HEK293 (cell line): ENCODE data around the gene CLEC4F.

Experiments used
- CTCF ChIA-PET: fragments of 350-600 bp; formaldehyde crosslinking; extraction: SDS; loops from one replicate; lab custom pipeline; 2021; ENCODE audit warnings: antibody characterized with exemption; lab: Yijun Ruan, JAX
- POLR2A ChIA-PET: fragments of 300-600 bp; formaldehyde crosslinking; extraction: SDS; loops from one replicate; lab custom pipeline; 2020; ENCODE audit warnings: antibody characterized with exemption, inconsistent platforms; lab: Yijun Ruan, JAX
- H3K27ac ChIP-seq: fragments of 200-500 bp; sonication (Bioruptor generic); 2 replicates; pipeline ENCODE4 v1.5.1; 2014; ENCODE audit warnings: low read depth, low read length, control low read depth, inconsistent platforms; ENCODE audit errors: extremely low read depth
- H3K36me3 ChIP-seq, 2 experiments: fragments of 200-500 bp in 1 of 2; sonication (Bioruptor generic) in 1 of 2; 1 replicate in 1 of 2; 2 replicates in 1 of 2; pipeline ENCODE4 v1.5.1; 2014 to 2017; ENCODE audit warnings: inconsistent platforms in 2 of 2, low read length in 2 of 2; ENCODE audit not compliant: control insufficient read depth in 2 of 2, insufficient read depth in 1 of 2
- H3K4me1 ChIP-seq: fragments of 200-500 bp; sonication (Bioruptor generic); 2 replicates; pipeline ENCODE4 v1.5.1; 2014; ENCODE audit warnings: mild to moderate bottlenecking, low read length, inconsistent platforms; ENCODE audit not compliant: control insufficient read depth, insufficient read depth
- H3K4me3 ChIP-seq: 2 replicates; pipeline ENCODE4 v1.5.1; 2011; ENCODE audit warnings: low read depth, mild to moderate bottlenecking, control low read depth, low read length, moderate library complexity
- H3K9me3 ChIP-seq: fragments of 200-500 bp; sonication (Bioruptor generic); 2 replicates; pipeline ENCODE4 v1.5.1; 2014; ENCODE audit warnings: low read depth, low read length, inconsistent platforms; ENCODE audit not compliant: control insufficient read depth, insufficient read depth
- AEBP2 ChIP-seq: fragments of 450-650 bp; formaldehyde crosslinking; IDR thresholded peaks from 2 replicates; pipeline ENCODE4 v1.5.1; 2016; ENCODE audit warnings: missing biosample characterization, missing genetic modification characterization, borderline replicate concordance
- EGR2 ChIP-seq: fragments of 450-650 bp; formaldehyde crosslinking; IDR thresholded peaks from 2 replicates; pipeline ENCODE4 v1.5.1; 2016; ENCODE audit warnings: low read depth, missing biosample characterization, missing genetic modification characterization
- GLIS1 ChIP-seq: fragments of 450-650 bp; formaldehyde crosslinking; IDR thresholded peaks from 2 replicates; pipeline ENCODE4 v1.5.1; 2016; ENCODE audit warnings: missing biosample characterization, missing genetic modification characterization
- HOXD13 ChIP-seq: sonication (generic); formaldehyde crosslinking; IDR thresholded peaks from 2 replicates; pipeline ENCODE4 v1.8.0; 2022; ENCODE audit warnings: missing genetic modification reagents, borderline replicate concordance
- KLF9 ChIP-seq: fragments of 450-650 bp; formaldehyde crosslinking; IDR thresholded peaks from 2 replicates; pipeline ENCODE4 v1.5.1; 2016; ENCODE audit warnings: missing biosample characterization, missing genetic modification characterization, low read depth
- PRDM2 ChIP-seq: fragments of 450-650 bp; formaldehyde crosslinking; IDR thresholded peaks from 2 replicates; pipeline ENCODE4 v1.5.1; 2016; ENCODE audit warnings: missing biosample characterization, missing genetic modification characterization, borderline replicate concordance
- SP3 ChIP-seq: fragments of 450-650 bp; formaldehyde crosslinking; IDR thresholded peaks from 2 replicates; pipeline ENCODE4 v1.5.1; 2016; ENCODE audit warnings: missing biosample characterization, missing genetic modification characterization
- YY2 ChIP-seq: fragments of 450-650 bp; formaldehyde crosslinking; IDR thresholded peaks from 2 replicates; pipeline ENCODE4 v1.5.1; 2016; ENCODE audit warnings: missing biosample characterization, missing genetic modification characterization
- ZBTB11 ChIP-seq: fragments of 450-650 bp; formaldehyde crosslinking; conservative IDR thresholded peaks from 2 replicates; pipeline ENCODE4 v1.5.1; 2016; ENCODE audit warnings: low read depth, missing biosample characterization, missing genetic modification characterization
- ZNF138 ChIP-seq: fragments of 450-650 bp; formaldehyde crosslinking; IDR thresholded peaks from 2 replicates; pipeline ENCODE4 v1.5.1; 2016; ENCODE audit warnings: missing biosample characterization, missing genetic modification characterization, borderline replicate concordance
- ZNF248 ChIP-seq: fragments of 450-650 bp; formaldehyde crosslinking; IDR thresholded peaks from 2 replicates; pipeline ENCODE4 v1.5.1; 2017; ENCODE audit warnings: missing biosample characterization, missing genetic modification characterization
- ZNF335 ChIP-seq: fragments of 450-650 bp; formaldehyde crosslinking; conservative IDR thresholded peaks from 2 replicates; pipeline ENCODE4 v1.5.1; 2016; ENCODE audit warnings: missing biosample characterization, missing genetic modification characterization
- ZNF529 ChIP-seq: fragments of 450-650 bp; formaldehyde crosslinking; IDR thresholded peaks from 2 replicates; pipeline ENCODE4 v1.5.1; 2017; ENCODE audit warnings: missing genetic modification characterization, missing biosample characterization; ENCODE audit not compliant: insufficient replicate concordance
- ZNF585B ChIP-seq: fragments of 450-650 bp; formaldehyde crosslinking; IDR thresholded peaks from 2 replicates; pipeline ENCODE4 v1.5.1; 2016; ENCODE audit warnings: missing biosample characterization, missing genetic modification characterization
- ZNF610 ChIP-seq: fragments of 450-650 bp; formaldehyde crosslinking; IDR thresholded peaks from 2 replicates; pipeline ENCODE4 v1.5.1; 2016; ENCODE audit warnings: missing biosample characterization, missing genetic modification characterization, borderline replicate concordance
- ZNF707 ChIP-seq: fragments of 450-650 bp; formaldehyde crosslinking; IDR thresholded peaks from 2 replicates; pipeline ENCODE4 v1.5.1; 2016; ENCODE audit warnings: missing biosample characterization, missing genetic modification characterization
- TF ChIP-seq, protein P1 (sequence below): sonication (generic); formaldehyde crosslinking; IDR thresholded peaks from 2 replicates; pipeline ENCODE4 v1.8.1; 2022; ENCODE audit warnings: mild to moderate bottlenecking, moderate library complexity, missing genetic modification reagents
- TF ChIP-seq, protein P2 (sequence below): fragments of 450-650 bp; formaldehyde crosslinking; IDR thresholded peaks from 2 replicates; pipeline ENCODE4 v1.5.1; 2017; ENCODE audit warnings: missing biosample characterization, missing genetic modification characterization

Gene CLEC4F

GRCh38 chr2:70816726-70817125 is 3.7 kb downstream of the CLEC4F start:
- H3K4me3 ChIP-seq: no peak overlapping the region
- H3K4me1 ChIP-seq: no peaks in the 10 kb centered on the region
- no peaks in the 10 kb centered on the region for H3K9me3 ChIP-seq
- no peaks in the 10 kb centered on the region for H3K36me3 ChIP-seq
- CTCF ChIA-PET: interaction anchor here (0.6 to 1.0 kb wide), 4 partner anchors 9 to 127 kb away, joined by 3 read pairs; no protein-coding TSS in a partner anchor
- no peak overlapping the region for H3K27ac ChIP-seq
- TF ChIP-seq PRDM2 (tag by site-specific recombination) (no peak), ZNF335 (tag by site-specific recombination) (no peak), ZNF707 (tag by site-specific recombination) (no peak), HOXD13 (no peak), YY2 (tag by site-specific recombination) (no peak), KLF9 (tag by site-specific recombination) (no peak), ZNF610 (tag by site-specific recombination) (no peak), ZNF529 (tag by site-specific recombination) (no peak), SP3 (tag by site-specific recombination) (no peak), ZNF248 (tag by site-specific recombination) (no peak), EGR2 (tag by site-specific recombination) (no peak), ZNF585B (tag by site-specific recombination) (no peak), ZNF138 (no peak), GLIS1 (no peak), AEBP2 (tag by site-specific recombination) (no peak), ZBTB11 (tag by site-specific recombination) (no peak)
- TF ChIP-seq, protein P1, sequence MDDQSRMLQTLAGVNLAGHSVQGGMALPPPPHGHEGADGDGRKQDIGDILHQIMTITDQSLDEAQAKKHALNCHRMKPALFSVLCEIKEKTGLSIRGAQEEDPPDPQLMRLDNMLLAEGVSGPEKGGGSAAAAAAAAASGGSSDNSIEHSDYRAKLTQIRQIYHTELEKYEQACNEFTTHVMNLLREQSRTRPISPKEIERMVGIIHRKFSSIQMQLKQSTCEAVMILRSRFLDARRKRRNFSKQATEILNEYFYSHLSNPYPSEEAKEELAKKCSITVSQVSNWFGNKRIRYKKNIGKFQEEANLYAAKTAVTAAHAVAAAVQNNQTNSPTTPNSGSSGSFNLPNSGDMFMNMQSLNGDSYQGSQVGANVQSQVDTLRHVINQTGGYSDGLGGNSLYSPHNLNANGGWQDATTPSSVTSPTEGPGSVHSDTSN (CRISPR knock-in tag): no peak
- TF ChIP-seq, protein P2, sequence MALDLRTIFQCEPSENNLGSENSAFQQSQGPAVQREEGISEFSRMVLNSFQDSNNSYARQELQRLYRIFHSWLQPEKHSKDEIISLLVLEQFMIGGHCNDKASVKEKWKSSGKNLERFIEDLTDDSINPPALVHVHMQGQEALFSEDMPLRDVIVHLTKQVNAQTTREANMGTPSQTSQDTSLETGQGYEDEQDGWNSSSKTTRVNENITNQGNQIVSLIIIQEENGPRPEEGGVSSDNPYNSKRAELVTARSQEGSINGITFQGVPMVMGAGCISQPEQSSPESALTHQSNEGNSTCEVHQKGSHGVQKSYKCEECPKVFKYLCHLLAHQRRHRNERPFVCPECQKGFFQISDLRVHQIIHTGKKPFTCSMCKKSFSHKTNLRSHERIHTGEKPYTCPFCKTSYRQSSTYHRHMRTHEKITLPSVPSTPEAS (tag by site-specific recombination): no peak
- POLR2A ChIA-PET: no interaction called here
